ENCODE results near the gene TRPC4AP. TPM values are rescaled to one million over a fixed set of nuclear protein-coding genes. Genes with fewer than 3 reads are reported as not detected.
A peak's percentile ranks its signal among the peaks of the same experiment; 100 is the strongest.

TRPC4AP gene
- total RNA-seq, 1 donor from 2014 or later = 60.2 TPM

DNA sequence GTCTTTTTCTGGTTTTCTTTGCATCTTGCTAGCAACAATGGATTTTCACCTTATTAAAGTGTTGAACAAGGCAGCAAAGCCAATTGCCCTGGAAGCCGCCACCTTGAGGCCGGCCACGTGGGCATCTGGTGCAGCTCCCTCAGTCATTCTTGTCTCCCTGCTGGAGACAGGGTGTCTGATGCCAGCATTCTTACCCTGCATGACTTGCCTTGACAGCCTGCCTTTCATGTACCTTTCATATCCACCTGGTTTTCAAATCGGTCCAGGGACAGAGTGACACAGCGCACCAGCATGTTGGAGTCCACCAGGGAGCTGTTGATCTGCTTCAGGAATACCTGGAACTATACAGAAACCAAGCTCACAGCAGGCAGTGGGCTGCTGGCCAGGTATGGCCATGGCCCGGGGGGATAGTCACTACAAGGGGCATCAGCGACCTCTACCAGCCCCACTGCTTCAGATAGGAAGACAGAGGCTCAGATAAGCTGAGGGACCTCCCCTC is 87.1 kb downstream of the TRPC4AP start:
- Mint-ChIP-seq H3K4me1 (peaks cover 3% of the 10 kb centered on the region), H3K36me3 (ENCODE audit: low read depth) (peaks cover 94% of the 10 kb centered on the region), H3K4me3 (no peak overlapping the region), H3K9me3 (no peaks in the 10 kb centered on the region), H3K27me3 (no peaks in the 10 kb centered on the region), H3K27ac (no peak overlapping the region)
- ChIA-PET POLR2A (no interaction called here), CTCF (no interaction called here)
- no peak for ATAC-seq (ENCODE audit: low read depth)
- no peak for TF ChIP-seq CTCF (IDR thresholded peaks at IDR 0.05)
- DNase-seq = no peak
- intact Hi-C loops (cut with micrococcal nuclease) = no loop called here

DNA sequence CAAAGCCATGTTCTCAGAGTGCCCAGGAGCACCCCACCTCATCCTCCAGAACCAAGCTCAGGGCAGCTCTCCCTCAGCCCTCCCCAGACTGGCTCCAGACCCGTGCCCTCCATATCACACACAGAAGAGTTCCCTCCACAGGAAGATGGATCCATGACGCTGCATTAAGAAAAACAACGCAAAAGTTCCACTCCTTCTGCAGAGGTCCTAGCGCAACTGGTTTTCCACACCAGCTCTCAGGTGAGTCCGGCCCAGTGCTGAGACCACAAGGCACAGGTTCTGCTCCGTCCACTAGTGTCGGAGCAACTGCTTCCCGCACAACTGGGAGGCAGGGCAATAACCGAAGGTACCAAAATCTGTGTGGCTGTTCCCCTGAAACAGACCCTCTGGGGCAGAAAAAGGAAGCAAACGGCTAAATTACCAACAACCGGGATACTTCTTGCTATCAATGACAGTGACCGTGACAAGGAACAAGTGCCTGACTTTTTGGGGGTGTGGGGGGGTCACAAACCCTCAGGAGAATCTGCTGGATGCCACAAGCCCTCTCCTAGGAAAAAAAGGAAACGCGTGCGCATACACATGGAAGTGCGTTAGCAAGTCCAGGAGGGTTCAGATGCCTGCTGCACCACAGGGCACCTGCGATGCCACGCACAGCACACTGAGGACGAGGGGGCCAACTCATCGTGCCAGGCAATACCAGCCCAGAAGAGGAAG is 87.7 kb downstream of the TRPC4AP start:
- POLR2A ChIA-PET = no interaction called here
- no peaks in the 10 kb centered on the region for H3K9me3 Mint-ChIP-seq
- no peak for TF ChIP-seq CTCF (IDR thresholded peaks at IDR 0.05)
- CTCF ChIA-PET = interaction anchor here (1.1 kb wide), 1 partner anchor 48 kb away, joined by 3 read pairs; no protein-coding TSS in a partner anchor
- DNase-seq = no peak
- peaks cover 3% of the 10 kb centered on the region for H3K4me1 Mint-ChIP-seq
- ATAC-seq (ENCODE audit: low read depth) = no peak
- peaks cover 93% of the 10 kb centered on the region for H3K36me3 Mint-ChIP-seq (ENCODE audit: low read depth)
- no peak overlapping the region for H3K4me3 Mint-ChIP-seq
- H3K27me3 Mint-ChIP-seq = no peaks in the 10 kb centered on the region
- intact Hi-C loops (cut with micrococcal nuclease) = loop anchor here (5.0 kb wide), 1 partner anchor 128 kb away; the partner anchor contains the start of gene ACSS2
- H3K27ac Mint-ChIP-seq = peak overlapping the region; percentile 6

DNA sequence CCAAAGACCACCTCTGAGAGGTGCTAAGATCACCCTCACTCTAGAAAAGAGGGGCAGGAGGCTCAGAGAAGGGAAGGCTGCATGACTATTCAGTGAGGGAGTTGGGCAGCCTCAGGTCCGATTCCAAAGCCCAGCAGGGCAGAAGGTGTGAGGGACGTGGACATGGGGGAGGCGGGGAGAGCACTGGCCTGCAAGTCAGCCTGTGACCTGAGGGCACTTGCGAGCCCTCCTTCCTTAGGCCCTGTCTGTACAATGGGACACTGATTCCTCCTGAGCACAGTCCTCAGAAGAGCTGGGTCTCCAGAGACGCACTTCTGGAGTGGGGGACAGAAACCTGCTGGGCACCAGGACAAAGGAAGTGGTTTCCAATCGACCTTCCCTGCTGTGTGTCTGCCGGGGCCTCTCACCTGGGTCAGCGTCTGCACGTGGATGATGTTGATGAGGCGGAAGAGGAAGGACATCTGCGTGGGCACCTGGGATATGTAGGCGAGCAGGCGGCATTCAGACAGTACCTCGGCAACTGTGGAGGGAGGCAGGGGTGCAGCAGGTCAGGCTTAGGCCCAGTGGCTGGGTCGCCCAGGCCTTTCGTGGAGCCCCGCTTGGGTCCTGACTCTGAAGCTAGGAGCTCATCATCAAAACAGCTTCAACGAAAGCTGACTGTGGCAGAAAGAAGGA is 88.4 kb downstream of the TRPC4AP start:
- Mint-ChIP-seq H3K9me3 (no peaks in the 10 kb centered on the region), H3K27me3 (no peaks in the 10 kb centered on the region), H3K4me1 (peaks cover 3% of the 10 kb centered on the region), H3K27ac (no peak overlapping the region), H3K4me3 (no peak overlapping the region), H3K36me3 (ENCODE audit: low read depth) (peaks cover 92% of the 10 kb centered on the region)
- POLR2A ChIA-PET = no interaction called here
- no peak for TF ChIP-seq CTCF (IDR thresholded peaks at IDR 0.05)
- no peak for DNase-seq
- no peak for ATAC-seq (ENCODE audit: low read depth)
- intact Hi-C loops (cut with micrococcal nuclease) = loop anchor here (5.0 kb wide), 1 partner anchor 127 kb away; the partner anchor contains the start of gene ACSS2
- CTCF ChIA-PET = interaction anchor here (1.1 kb wide), 1 partner anchor 48 kb away, joined by 3 read pairs; no protein-coding TSS in a partner anchor

DNA sequence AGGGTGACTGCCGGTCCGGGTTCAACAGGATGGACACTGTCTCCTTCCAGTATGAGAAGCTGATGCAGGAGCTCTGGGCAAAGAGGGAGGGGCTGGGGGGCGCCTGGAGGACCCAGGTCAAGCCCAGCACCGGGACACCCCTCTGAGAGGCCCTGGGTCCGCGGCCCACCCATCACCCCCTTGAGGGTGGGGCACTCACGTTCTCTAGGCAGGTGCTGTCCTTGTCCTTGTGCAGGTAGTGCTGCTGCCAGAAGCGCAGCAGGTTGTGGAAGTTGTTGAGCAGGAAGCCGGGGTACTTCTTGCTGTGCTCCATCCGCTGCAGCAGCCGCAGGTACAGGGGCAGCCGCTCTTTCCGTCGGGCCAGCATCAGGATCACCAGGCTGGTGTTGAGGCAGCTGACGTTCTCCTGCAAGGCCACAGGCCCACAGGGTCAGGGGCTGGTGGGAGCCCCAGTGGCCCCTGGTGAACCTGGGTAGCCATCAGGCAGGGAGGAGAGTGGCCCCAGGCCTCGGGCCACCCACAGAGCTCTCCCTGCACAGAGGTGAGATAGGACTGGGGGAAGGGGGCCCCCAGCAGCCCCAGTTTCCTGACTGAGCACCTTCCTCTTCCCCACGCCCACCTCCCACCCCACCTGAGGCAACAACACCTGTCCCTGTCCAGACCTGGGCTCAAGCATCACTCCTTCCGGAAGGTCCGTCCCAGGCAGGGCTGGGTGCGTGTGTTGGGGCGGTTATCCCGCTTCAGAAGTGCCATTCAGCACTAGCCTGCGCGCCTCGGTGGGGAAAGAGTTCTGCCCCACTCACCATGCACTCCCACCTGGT is 89.2 kb downstream of the TRPC4AP start:
- DNase-seq (no peak), ATAC-seq (ENCODE audit: low read depth) (no peak)
- H3K27ac Mint-ChIP-seq = no peak overlapping the region
- peaks cover 3% of the 10 kb centered on the region for H3K4me1 Mint-ChIP-seq
- intact Hi-C loops (cut with micrococcal nuclease) = loop anchor here (5.0 kb wide), 1 partner anchor 126 kb away; the partner anchor contains the start of gene ACSS2
- H3K36me3 Mint-ChIP-seq (ENCODE audit: low read depth) = peaks cover 92% of the 10 kb centered on the region
- no peaks in the 10 kb centered on the region for H3K27me3 Mint-ChIP-seq
- H3K9me3 Mint-ChIP-seq = no peaks in the 10 kb centered on the region
- no peak for TF ChIP-seq CTCF (IDR thresholded peaks at IDR 0.05)
- ChIA-PET CTCF (interaction anchor here (1.1 kb wide), 1 partner anchor 47 kb away, joined by 3 read pairs; no protein-coding TSS in a partner anchor), POLR2A (no interaction called here)
- H3K4me3 Mint-ChIP-seq = no peak overlapping the region
